Esophagus muscularis mucosa (tissue), 4 donors: ENCODE measurements around the gene MYBBP1A. TPM values are rescaled to one million over a fixed set of nuclear protein-coding genes. Genes with fewer than 3 reads are reported as not detected.

Experiments used
- DNase-seq: peaks from one replicate; pipeline ENCODE4 v3.0.0-alpha.2; 2017; ENCODE audit errors: extremely low spot score
- H3K27ac ChIP-seq, 4 donors: fragments of 200-600 bp; sonication (generic); replicated peaks in 1 of 4; 1 replicate in 3 of 4; 2 replicates in 1 of 4; pipeline ENCODE4 v1.5.1; 2016 to 2019; ENCODE audit warnings: mild to moderate bottlenecking in 1 of 4
- H3K27me3 ChIP-seq, 4 donors: fragments of 200-600 bp; sonication (generic); one replicate each; pipeline versions ENCODE4 v1.5.1 to v1.6.0; 2016 to 2019
- H3K36me3 ChIP-seq, 4 donors: fragments of 200-600 bp; sonication (generic); one replicate each; pipeline ENCODE4 v1.5.1; 2016 to 2019
- H3K4me1 ChIP-seq, 4 donors: fragments of 200-600 bp; sonication (generic); one replicate each; pipeline ENCODE4 v1.5.1; 2016 to 2019
- H3K4me3 ChIP-seq, 4 donors: fragments of 200-600 bp; sonication (generic); 1 replicate in 2 of 4; 2 replicates in 2 of 4; pipeline ENCODE4 v1.5.1; 2016 to 2019; ENCODE audit warnings: mild to moderate bottlenecking in 4 of 4, moderate library complexity in 1 of 4
- H3K9me3 ChIP-seq, 4 donors: fragments of 200-600 bp; sonication (generic); 1 replicate in 3 of 4; 2 replicates in 1 of 4; pipeline ENCODE4 v1.5.1; 2016 to 2019
- CTCF ChIP-seq, 3 experiments: fragments of 200-600 bp in 2 of 3; fragments of 450-650 bp in 1 of 3; sonication (generic) in 2 of 3; IDR thresholded peaks; one replicate each; pipeline ENCODE4 v1.5.1; 2017 to 2019; ENCODE audit warnings: antibody characterized with exemption in 3 of 3, mild to moderate bottlenecking in 2 of 3, moderate library complexity in 1 of 3
- EP300 ChIP-seq: sonication (generic); formaldehyde crosslinking; IDR thresholded peaks from one replicate; pipeline ENCODE4 v1.6.1; 2017; ENCODE audit warnings: antibody characterized with exemption
- POLR2A ChIP-seq: fragments of 450-650 bp; IDR thresholded peaks from one replicate; pipeline ENCODE4 v1.6.1; 2017; ENCODE audit warnings: antibody characterized with exemption, moderate library complexity, mild to moderate bottlenecking, low read depth
- POLR2AphosphoS5 ChIP-seq, 2 donors: sonication (generic); formaldehyde crosslinking; IDR thresholded peaks; one replicate each; pipeline ENCODE4 v1.6.1; 2017; ENCODE audit warnings: antibody characterized with exemption in 2 of 2
- WGBS: methylation state at CpG from one replicate; pipeline ENCODE4 v1.1.5; 2018; 5-methylcytosine and 5-hydroxymethylcytosine counted together
- intact Hi-C: fragments of 100-400 bp; cut with DNase I; formaldehyde crosslinking; loops from one replicate; pipeline ENCODE4 v1.15.1; 2023
- total RNA-seq, 4 donors: library from RNA; depleted of rRNA; stranded (reverse); fragments of >200 nt; gene quantifications; one replicate each; pipeline versions ENCODE4 v1.1.0 to v1.2.1, GENCODE V29; 2016

MYBBP1A gene
- total RNA-seq, 4 donors from 2014 or later, result 31.6 to 45.4 (median 36.1) TPM

DNA sequence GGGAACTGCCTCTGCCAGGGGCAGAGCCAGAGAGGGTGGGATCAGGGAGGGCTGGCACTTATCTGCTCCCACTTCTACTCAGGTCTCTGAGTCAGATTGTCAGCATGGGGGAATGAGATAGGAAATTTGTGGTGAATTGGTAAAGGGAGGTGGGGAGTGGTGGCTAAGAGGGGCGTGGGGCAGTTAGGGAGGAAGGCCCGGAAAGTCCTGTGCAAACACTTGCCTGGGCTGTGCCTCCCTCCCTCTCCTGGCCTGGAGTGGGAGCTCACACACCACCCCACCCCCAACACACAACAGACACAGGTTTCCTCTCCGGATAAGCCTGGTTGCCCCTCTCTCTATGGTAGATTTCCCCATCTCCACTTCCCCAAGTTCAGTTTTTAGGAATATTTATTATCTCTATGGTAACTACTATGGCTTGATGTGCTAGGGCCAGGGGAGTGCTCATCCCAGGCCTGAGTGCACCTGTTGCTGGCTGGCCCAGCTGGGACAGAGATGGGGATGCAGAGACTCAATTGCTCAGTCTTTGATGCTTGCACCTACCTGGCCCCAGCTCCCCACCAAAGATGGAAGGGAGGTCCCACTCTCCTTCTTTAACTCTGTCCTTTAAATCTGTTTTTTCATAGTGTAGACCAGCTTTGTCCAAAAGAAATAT lies 53.8 kb downstream of the MYBBP1A start:
- no peaks in the 10 kb centered on the region for H3K9me3 ChIP-seq

DNA sequence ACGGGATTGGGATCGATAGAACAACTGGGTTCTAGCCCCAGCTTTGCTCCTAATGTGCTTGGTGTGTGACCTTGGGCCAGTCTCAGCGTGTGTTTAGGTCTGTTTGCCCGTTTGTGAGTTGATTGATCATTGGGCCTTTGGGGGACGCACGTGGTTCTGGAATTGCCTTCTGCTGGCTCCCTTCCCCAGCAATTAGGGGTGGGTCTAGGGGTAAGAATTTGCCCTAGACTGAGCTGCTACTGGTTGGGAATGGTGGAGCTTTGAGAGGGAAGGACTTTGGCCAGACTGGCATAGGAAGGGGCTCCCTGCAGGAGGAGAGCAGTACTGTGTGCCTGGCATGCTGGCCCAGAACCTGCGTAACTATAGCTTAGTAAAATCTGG lies 55.0 kb downstream of the MYBBP1A start:
- H3K4me3 ChIP-seq, result peak overlapping the region; percentile 53 to 59 (median 55)
- peaks cover 0 to 60% (median 16%) of the 10 kb centered on the region in 4 donors for H3K27me3 ChIP-seq
- H3K9me3 ChIP-seq, result no peaks in the 10 kb centered on the region
- H3K4me1 ChIP-seq, result peaks cover 38 to 56% (median 48%) of the 10 kb centered on the region in 4 donors
- 31% methylated on average over 7 of the region's 7 CpGs for WGBS
- no peak for DNase-seq
- no peaks in the 10 kb centered on the region for H3K36me3 ChIP-seq
- TF ChIP-seq CTCF (IDR thresholded peaks at IDR 0.05) (no peak), POLR2AphosphoS5 (IDR thresholded peaks at IDR 0.05) (no peak), POLR2A (no peak), EP300 (no peak)
- peak overlapping the region; percentile 35 to 72 (median 47) for H3K27ac ChIP-seq
- intact Hi-C loops, result no loop called here

More for the DNA sequence above, 53.8 kb downstream of the MYBBP1A start:
- Histone ChIP-seq H3K27ac (peak overlapping the region in 2 of 4 donors; percentile 56 to 72), H3K4me1 (peaks cover 43 to 69% (median 58%) of the 10 kb centered on the region in 4 donors), H3K36me3 (no peaks in the 10 kb centered on the region), H3K4me3 (peak overlapping the region; percentile 53 to 59 (median 55)), H3K27me3 (peaks cover 0 to 71% (median 16%) of the 10 kb centered on the region in 4 donors)
- 36% methylated on average over 3 of the region's 3 CpGs for WGBS
- TF ChIP-seq CTCF (IDR thresholded peaks at IDR 0.05), result no peak
- no peak for DNase-seq
- intact Hi-C loops, result no loop called here

DNA sequence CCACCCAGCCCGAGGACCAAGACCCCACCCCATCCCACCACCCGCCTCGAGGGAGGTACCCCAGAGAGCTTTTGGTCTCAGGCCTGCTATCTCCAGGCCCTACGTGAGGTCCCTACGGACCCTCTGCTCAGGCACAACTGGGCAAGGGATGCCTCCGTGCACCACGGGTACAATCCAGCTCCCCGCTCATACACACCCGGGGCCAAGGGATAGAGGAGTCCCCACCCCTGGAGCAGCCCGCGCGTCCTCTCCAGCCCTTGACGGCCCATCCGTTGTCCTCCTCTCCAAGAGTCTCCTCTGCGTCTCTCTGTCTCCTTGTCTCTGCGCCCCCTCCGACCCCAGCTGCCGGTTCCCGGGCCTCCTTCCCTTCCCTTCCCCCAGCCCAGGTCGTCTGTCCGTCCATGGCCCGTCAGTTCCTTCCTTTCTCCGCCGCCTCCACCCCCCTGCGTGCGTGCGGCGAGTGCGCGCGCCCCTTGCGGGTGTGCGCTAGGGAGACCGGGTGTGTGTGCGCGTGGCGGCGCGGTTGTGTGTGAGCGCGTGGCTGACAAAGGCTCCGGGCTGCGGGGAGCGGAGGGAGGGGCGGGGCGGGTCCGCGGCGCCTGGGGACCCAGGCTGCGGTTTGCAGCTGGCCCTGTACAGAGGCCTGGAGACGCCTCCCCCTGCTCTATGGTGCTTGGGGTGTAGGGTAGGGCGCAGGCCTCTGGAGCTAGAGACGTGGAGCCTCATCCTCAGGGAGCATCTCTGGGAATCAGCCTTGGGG lies 55.6 kb downstream of the MYBBP1A start:
- WGBS, result 2% methylated on average over 39 of the region's 53 CpGs

DNA sequence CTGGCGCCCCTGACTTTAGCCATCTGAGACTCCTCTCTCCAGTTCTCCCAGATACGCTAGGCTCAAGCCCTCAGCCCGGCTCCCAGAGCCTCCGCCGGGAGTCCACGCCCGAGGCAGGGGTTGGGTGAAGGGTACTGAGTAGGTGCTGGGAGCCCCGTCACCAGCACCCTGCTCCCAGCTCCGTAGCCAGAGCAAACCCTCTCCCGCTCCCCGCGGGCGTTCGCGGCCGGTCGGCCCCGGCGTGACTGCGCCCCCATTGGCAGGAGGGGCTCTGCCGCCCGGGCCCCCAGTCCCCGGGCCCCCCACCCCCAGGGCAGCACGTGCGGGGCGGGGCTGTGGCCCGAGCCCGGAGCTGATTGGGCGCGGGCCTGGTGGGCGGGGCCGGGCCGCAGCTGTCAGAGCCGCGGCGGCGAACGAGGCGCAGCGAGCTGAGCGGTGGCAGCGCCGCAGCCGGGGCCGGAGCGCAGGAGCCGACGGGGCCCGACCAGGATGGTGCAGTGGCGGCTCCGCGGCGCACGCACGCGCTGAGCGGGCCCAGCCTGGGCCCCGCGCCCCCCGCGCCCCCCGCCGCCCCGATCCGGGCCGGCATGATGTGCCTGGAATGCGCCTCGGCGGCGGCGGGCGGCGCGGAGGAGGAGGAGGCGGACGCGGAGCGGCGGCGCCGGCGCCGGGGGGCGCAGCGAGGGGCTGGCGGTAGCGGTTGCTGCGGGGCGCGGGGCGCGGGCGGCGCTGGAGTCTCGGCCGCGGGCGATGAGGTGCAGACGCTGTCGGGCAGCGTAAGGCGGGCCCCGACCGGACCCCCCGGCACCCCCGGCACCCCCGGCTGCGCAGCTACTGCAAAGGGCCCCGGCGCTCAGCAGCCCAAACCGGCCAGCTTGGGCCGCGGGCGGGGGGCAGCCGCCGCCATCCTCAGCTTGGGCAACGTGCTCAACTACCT lies 56.5 kb downstream of the MYBBP1A start, which contains the start of gene SPNS2:
Gene SPNS2, plus strand, starts transcription at position 421 of the 937 bp plus-strand sequence. Its CDS starts 167 bp downstream, at position 588.
- 0% methylated on average over 21 of the region's 117 CpGs for WGBS
- TF ChIP-seq EP300 (no peak), CTCF (IDR thresholded peaks at IDR 0.05) (no peak), POLR2A (no peak), POLR2AphosphoS5 (IDR thresholded peaks at IDR 0.05) (peak; percentile 16 to 37)
- Histone ChIP-seq H3K4me1 (peaks cover 36 to 45% (median 38%) of the 10 kb centered on the region in 4 donors), H3K27ac (peak within 1 kb of the TSS; percentile 45 to 72 (median 54)), H3K9me3 (no peaks in the 10 kb centered on the region), H3K36me3 (no peaks in the 10 kb centered on the region), H3K4me3 (peak within 1 kb of the TSS; percentile 53 to 59 (median 55)), H3K27me3 (peaks cover 0 to 46% (median 16%) of the 10 kb centered on the region in 4 donors)
- no peak for DNase-seq
- intact Hi-C loops, result no loop called here

More for the DNA sequence above, 55.6 kb downstream of the MYBBP1A start:
- Histone ChIP-seq H3K4me3 (peak overlapping the region; percentile 53 to 59 (median 55)), H3K27me3 (peaks cover 0 to 55% (median 16%) of the 10 kb centered on the region in 4 donors), H3K9me3 (no peaks in the 10 kb centered on the region), H3K36me3 (no peaks in the 10 kb centered on the region), H3K27ac (peak overlapping the region; percentile 35 to 72 (median 47)), H3K4me1 (peaks cover 38 to 52% (median 45%) of the 10 kb centered on the region in 4 donors)
- intact Hi-C loops, result no loop called here
- TF ChIP-seq POLR2AphosphoS5 (IDR thresholded peaks at IDR 0.05), result peak in 1 of 2 donors; percentile 16
- TF ChIP-seq CTCF (IDR thresholded peaks at IDR 0.05), result no peak
- DNase-seq, result no peak
